ENCODE data around the gene CEP112.

The CEP112 gene

DNA sequence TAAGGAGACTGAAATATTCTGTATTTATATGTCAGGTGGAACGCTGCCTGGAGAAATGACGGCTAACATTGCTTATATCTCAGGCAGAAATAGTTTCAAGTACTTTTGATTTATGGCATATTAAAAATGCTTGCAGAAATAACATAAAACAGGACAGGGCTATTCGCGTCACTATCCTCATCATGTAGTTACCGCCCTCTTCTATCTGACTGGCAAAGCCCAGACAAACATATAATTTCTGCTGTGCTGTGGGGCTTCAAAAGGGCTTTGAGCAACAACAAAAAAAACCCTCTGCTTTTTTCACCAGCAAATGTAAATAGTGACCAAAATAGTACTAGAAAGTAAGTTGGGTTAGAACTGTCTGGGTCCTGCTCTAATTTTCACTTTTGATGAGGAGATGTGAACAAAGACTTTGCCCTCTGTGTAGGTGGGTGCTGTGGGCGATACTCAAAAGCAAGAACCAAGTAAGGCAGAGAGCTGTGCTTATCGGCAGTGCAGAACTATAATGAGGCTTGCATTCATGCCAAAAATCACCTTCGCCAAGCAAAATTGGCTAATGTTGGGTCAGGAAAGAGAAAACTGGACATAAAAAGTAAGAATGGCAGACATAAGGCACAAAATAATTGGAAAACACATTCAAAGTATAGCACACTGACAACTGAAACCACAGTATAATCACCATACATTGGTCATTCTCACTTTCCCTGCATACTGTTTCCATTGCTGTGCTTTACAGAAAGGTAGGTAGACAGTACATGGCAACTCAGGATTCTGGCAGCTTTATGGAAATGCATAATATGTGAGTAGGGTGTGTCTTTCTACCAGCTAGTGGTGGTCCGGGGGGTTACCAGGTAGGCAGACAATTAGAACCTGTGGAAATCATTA is 479.3 kb downstream of the CEP112 start:
- TF ChIP-seq, protein P1, sequence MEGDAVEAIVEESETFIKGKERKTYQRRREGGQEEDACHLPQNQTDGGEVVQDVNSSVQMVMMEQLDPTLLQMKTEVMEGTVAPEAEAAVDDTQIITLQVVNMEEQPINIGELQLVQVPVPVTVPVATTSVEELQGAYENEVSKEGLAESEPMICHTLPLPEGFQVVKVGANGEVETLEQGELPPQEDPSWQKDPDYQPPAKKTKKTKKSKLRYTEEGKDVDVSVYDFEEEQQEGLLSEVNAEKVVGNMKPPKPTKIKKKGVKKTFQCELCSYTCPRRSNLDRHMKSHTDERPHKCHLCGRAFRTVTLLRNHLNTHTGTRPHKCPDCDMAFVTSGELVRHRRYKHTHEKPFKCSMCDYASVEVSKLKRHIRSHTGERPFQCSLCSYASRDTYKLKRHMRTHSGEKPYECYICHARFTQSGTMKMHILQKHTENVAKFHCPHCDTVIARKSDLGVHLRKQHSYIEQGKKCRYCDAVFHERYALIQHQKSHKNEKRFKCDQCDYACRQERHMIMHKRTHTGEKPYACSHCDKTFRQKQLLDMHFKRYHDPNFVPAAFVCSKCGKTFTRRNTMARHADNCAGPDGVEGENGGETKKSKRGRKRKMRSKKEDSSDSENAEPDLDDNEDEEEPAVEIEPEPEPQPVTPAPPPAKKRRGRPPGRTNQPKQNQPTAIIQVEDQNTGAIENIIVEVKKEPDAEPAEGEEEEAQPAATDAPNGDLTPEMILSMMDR (IDR thresholded peaks at IDR 0.05; ENCODE audit: insufficient read depth, missing control alignments): no peak
- FAIRE-seq: no peak
- no peak for DNase-seq (ENCODE audit: insufficient read length, low spot score)

DNA sequence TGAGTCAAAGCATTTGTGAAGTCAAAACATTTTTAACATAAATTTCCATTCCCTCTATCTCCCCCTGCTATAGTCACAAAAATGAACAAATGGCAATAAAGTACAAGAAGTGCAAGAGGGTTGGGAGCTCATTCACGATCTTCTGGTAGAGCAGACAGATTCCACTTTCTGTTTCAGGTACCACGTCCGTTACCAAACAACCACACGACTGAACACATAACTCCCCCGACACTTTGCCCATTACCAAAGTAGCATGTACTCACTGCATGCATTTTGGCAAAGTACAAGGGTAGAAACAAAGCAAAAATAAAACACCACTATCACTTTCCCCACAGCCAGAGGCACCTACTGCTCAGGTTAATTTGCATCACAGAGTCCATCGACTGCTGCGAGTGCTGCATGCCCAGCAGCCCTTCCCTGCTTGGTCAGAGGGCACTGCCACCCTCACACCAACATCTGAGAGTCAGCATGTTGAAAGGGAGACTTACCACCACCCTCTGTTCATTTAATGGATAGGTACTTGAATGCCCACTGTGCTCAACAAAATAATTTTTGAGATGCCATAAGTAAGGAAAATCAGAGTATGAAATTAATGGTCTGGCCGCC is 480.2 kb downstream of the CEP112 start:
- FAIRE-seq (no peak), DNase-seq (ENCODE audit: insufficient read length, low spot score) (no peak)
- TF ChIP-seq, protein P1 (IDR thresholded peaks at IDR 0.05; ENCODE audit: insufficient read depth, missing control alignments): no peak

DNA sequence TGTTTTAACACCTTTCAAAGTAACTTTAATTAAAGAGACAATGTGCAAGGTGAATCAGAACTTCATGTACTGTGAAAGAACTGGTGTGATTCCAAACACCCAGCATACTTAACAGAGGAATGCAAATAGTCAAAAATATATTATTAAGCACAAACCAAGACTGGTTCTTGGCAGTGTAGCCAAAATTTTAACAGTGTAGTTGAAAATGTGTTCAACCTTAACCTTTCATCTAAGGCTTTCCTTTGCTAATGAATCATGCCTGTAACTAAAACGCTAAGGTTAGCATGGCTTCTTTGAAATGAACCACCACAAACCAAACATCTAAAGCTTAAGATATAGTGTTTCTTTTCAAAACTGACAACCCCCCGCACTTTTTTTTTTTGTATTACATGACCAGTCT is 484.2 kb downstream of the CEP112 start:
- TF ChIP-seq, protein P1 (IDR thresholded peaks at IDR 0.05; ENCODE audit: insufficient read depth, missing control alignments): no peak
- no peak for DNase-seq (ENCODE audit: insufficient read length, low spot score)
- no peak for FAIRE-seq

DNA sequence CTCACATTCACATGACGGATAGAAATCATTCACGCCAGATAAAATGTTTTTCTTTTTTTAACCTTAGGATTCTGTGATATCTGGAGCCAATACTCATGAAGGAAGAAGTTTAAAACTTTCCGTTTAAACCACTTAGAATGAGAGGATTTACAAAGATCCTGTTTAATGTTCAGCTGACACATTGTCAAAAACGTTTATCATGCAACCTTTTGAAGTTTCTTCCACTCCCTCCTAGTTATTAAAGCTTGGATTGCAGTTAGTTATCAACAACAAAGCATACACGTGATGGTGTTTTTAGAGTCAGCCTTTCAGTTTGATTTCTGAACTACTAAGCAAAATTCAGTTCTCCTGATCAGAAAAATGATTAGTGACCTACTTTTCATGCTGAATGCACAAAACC is 487.2 kb downstream of the CEP112 start:
- TF ChIP-seq, protein P1 (IDR thresholded peaks at IDR 0.05; ENCODE audit: insufficient read depth, missing control alignments): no peak
- FAIRE-seq (no peak), DNase-seq (ENCODE audit: insufficient read length, low spot score) (no peak)

DNA sequence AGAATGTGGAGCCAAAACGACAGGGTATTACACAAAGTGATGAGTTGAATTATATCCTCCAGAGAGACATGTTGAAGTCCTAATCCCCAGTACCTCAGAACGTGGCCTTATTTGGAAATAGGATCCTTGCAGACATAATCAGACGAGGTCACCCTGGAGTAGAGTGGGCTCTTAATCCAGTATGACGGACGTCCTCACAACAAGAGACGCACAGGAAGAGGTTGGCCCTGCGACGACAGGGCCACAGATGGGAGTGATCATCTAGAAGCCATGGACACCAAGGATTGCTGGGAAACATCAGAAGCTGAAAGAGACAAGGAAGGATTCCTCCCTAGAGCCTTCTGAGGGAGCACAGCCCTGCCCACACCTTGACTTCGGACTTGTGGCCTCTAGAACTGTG is 488.0 kb downstream of the CEP112 start:
- no peak for DNase-seq (ENCODE audit: insufficient read length, low spot score)
- FAIRE-seq: no peak

DNA sequence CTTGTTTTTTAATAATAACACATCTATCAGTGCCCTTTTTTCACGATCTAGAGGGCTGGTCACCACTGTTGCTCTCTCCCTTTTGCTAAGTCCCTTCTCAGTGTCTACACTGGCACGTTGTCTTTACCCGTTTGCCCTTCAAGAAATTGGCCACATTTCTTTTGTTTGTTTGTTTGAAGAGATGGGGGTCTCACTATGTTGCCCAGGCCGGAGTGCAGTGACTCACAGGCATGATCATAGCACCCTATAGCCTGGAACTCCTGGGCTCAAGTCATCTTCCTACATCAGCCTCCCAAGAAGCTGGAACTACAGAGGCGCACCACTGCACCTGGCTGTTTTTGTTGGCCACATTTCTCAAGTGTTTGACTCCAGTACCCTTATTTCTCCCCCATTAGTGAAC is 492.5 kb downstream of the CEP112 start:
- TF ChIP-seq, protein P1 (IDR thresholded peaks at IDR 0.05; ENCODE audit: insufficient read depth, missing control alignments): no peak
- DNase-seq (ENCODE audit: insufficient read length, low spot score) (no peak), FAIRE-seq (no peak)

More for the DNA sequence above, 488.0 kb downstream of the CEP112 start:
- TF ChIP-seq, protein P1 (IDR thresholded peaks at IDR 0.05; ENCODE audit: insufficient read depth, missing control alignments): no peak
